H1 (cell line): ENCODE results near the gene ATXN7L3. TPM values are rescaled to one million over a fixed set of nuclear protein-coding genes. Genes with fewer than 3 reads are reported as not detected.

ENCODE experiments used
- BCL11A ChIP-seq, 2 experiments: IDR thresholded peaks; one replicate each; pipeline ENCODE4 v1.6.1; 2011; ENCODE audit warnings: low read depth in 2 of 2, low read length in 2 of 2, mild to moderate bottlenecking in 2 of 2
- CHD7 ChIP-seq: fragments of 300-600 bp; sonication (generic); IDR thresholded peaks from 2 replicates; pipeline ENCODE4 v1.7.1; 2012; ENCODE audit warnings: low read length, moderate library complexity, mild to moderate bottlenecking, inconsistent platforms; ENCODE audit not compliant: insufficient replicate concordance
- CTBP2 ChIP-seq: IDR thresholded peaks from 2 replicates; pipeline ENCODE4 v1.7.0; 2011; ENCODE audit warnings: borderline replicate concordance, mild to moderate bottlenecking, moderate library complexity, mixed read lengths, low read length; ENCODE audit not compliant: insufficient read depth, insufficient read length
- KDM1A ChIP-seq: fragments of 200-600, 300-600 bp; sonication (generic); IDR thresholded peaks from 2 replicates; pipeline ENCODE4 v1.7.1; 2016; ENCODE audit warnings: mild to moderate bottlenecking, low read length, borderline replicate concordance
- MAX ChIP-seq: IDR thresholded peaks from 2 replicates; pipeline ENCODE4 v1.6.1; 2012; ENCODE audit warnings: inconsistent platforms
- PHF8 ChIP-seq: fragments of 200-600 bp; sonication (generic); conservative IDR thresholded peaks from 2 replicates; pipeline ENCODE4 v1.7.1; 2012; ENCODE audit warnings: low read depth, mild to moderate bottlenecking, inconsistent platforms, low read length, moderate library complexity
- POLR2A ChIP-seq, 2 experiments: IDR thresholded peaks; 1 replicate in 1 of 2; 2 replicates in 1 of 2; pipeline ENCODE4 v1.6.1; 2011; ENCODE audit warnings: low read depth in 2 of 2, low read length in 2 of 2, mild to moderate bottlenecking in 2 of 2; ENCODE audit errors: control extremely low read depth in 1 of 2
- TAF1 ChIP-seq: IDR thresholded peaks from 2 replicates; pipeline ENCODE4 v1.6.1; 2011; ENCODE audit warnings: mild to moderate bottlenecking, low read depth, low read length
- polyA plus RNA-seq, 7 experiments: library from polyadenylated mRNA; depleted of rRNA in 3 of 7; stranded (reverse) in 5 of 7; unstranded in 2 of 7; fragments of >200 nt in 5 of 7; fragments of 200-250 nt in 2 of 7; gene quantifications; 1 replicate in 5 of 7; 2 replicates in 1 of 7; 4 replicates in 1 of 7; pipeline versions ENCODE4 v1.2.1 to v1.2.3, GENCODE V29; 2011 to 2013; ENCODE audit warnings: missing spikeins in 2 of 7, mixed read lengths in 2 of 7
- total RNA-seq: library from RNA; stranded (reverse); fragmentation: NEBNext Ultra II Directional; extraction: Animal tissue kit (Norgen Biotek cat#: 25700); gene quantifications from 2 replicates; pipeline ENCODE4 v1.2.1, GENCODE V29; 2021

Gene ATXN7L3
- total and polyA plus RNA-seq, 2 of the 8 experiments (the other 6 are each of a cell fraction or from before 2014, with no cell fraction given) = 53.7 to 103 TPM

GRCh38 chr17:44206825-44207155, 7.1 kb upstream of the ATXN7L3 start (continued):
- TF ChIP-seq TAF1 (no peak), PHF8 (no peak), POLR2A (IDR thresholded peaks at IDR 0.05; ENCODE audit: control extremely low read depth in 1 of 2, low read depth in 2 of 2, low read length in 2 of 2) (no peak), BCL11A (IDR thresholded peaks at IDR 0.05; ENCODE audit: low read depth in 2 of 2, low read length in 2 of 2) (no peak), CTBP2 (no peak), CHD7 (no peak), MAX (no peak), KDM1A (no peak)
- TF ChIP-seq, all 59 proteins: peak for 0
